H9 (cell line): ENCODE results near the gene SIX1. TPM values are rescaled to one million over a fixed set of nuclear protein-coding genes. Genes with fewer than 3 reads are reported as not detected.

Experiments used
- DNase-seq: peaks from one replicate; pipeline ENCODE4 v3.0.0-alpha.2; 2017
- H2AFZ ChIP-seq: one replicate; pipeline ENCODE4 v1.6.1; 2013; ENCODE audit warnings: mild to moderate bottlenecking, low read length, control low read depth, moderate library complexity
- H2AK5ac ChIP-seq: 2 replicates; pipeline ENCODE4 v1.6.1; 2013; ENCODE audit warnings: low read length, control low read depth, mixed read lengths; ENCODE audit not compliant: insufficient read length
- H2BK120ac ChIP-seq: one replicate; pipeline ENCODE4 v1.6.1; 2013; ENCODE audit warnings: low read depth, mild to moderate bottlenecking, low read length, control low read depth, inconsistent platforms; ENCODE audit not compliant: poor library complexity, severe bottlenecking
- H2BK12ac ChIP-seq: 2 replicates; pipeline ENCODE4 v1.6.1; 2013; ENCODE audit warnings: low read length, control low read depth, mixed read lengths, low read depth; ENCODE audit not compliant: insufficient read length
- H2BK15ac ChIP-seq: 2 replicates; pipeline ENCODE4 v1.6.1; 2013; ENCODE audit warnings: low read depth, low read length, control low read depth
- H2BK20ac ChIP-seq: one replicate; pipeline ENCODE4 v1.6.1; 2013; ENCODE audit warnings: low read depth, mild to moderate bottlenecking, low read length, control low read depth, inconsistent platforms; ENCODE audit not compliant: poor library complexity, severe bottlenecking
- H2BK5ac ChIP-seq: 2 replicates; pipeline ENCODE4 v1.6.1; 2013; ENCODE audit warnings: low read length, control low read depth, mixed read lengths; ENCODE audit not compliant: insufficient read length
- H3K14ac ChIP-seq: 2 replicates; pipeline ENCODE4 v1.6.1; 2013; ENCODE audit warnings: low read length, control low read depth; ENCODE audit not compliant: insufficient read depth
- H3K18ac ChIP-seq: 2 replicates; pipeline ENCODE4 v1.6.1; 2013; ENCODE audit warnings: low read depth, mild to moderate bottlenecking, mixed read lengths, low read length, control low read depth; ENCODE audit not compliant: insufficient read length
- H3K23ac ChIP-seq: 2 replicates; pipeline ENCODE4 v1.6.1; 2013; ENCODE audit warnings: low read length, control low read depth, mixed read lengths, low read depth; ENCODE audit not compliant: insufficient read length
- H3K23me2 ChIP-seq: 2 replicates; pipeline ENCODE4 v1.6.1; 2013; ENCODE audit warnings: low read depth, mild to moderate bottlenecking, mixed read lengths, low read length, control low read depth; ENCODE audit not compliant: insufficient read length, poor library complexity, severe bottlenecking
- H3K27ac ChIP-seq: 2 replicates; pipeline ENCODE4 v1.5.1; 2013; ENCODE audit warnings: low read length, control low read depth, mixed read lengths, low read depth; ENCODE audit not compliant: insufficient read length
- H3K27me3 ChIP-seq: 2 replicates; pipeline ENCODE4 v1.6.1; 2013; ENCODE audit warnings: low read length, control low read depth, inconsistent platforms; ENCODE audit not compliant: insufficient read depth
- H3K4ac ChIP-seq: 2 replicates; pipeline ENCODE4 v1.6.1; 2013; ENCODE audit warnings: low read depth, mild to moderate bottlenecking, control low read depth, inconsistent platforms, low read length, moderate library complexity
- H3K4me1 ChIP-seq: 2 replicates; pipeline ENCODE4 v1.6.1; 2013; ENCODE audit warnings: low read length, control low read depth, inconsistent platforms; ENCODE audit not compliant: insufficient read depth
- H3K4me2 ChIP-seq: 2 replicates; pipeline ENCODE4 v1.6.1; 2013; ENCODE audit warnings: low read length, control low read depth, mixed read lengths; ENCODE audit not compliant: insufficient read length, insufficient read depth
- H3K56ac ChIP-seq: 2 replicates; pipeline ENCODE4 v1.6.1; 2013; ENCODE audit warnings: low read depth, mild to moderate bottlenecking, mixed read lengths, low read length, control low read depth; ENCODE audit not compliant: insufficient read length
- H3K79me1 ChIP-seq: 2 replicates; pipeline ENCODE4 v1.6.1; 2013; ENCODE audit warnings: low read depth, mild to moderate bottlenecking, moderate library complexity, low read length, control low read depth, inconsistent platforms; ENCODE audit not compliant: insufficient read depth, poor library complexity, severe bottlenecking
- H3K79me2 ChIP-seq: 2 replicates; pipeline ENCODE4 v1.6.1; 2013; ENCODE audit warnings: low read length, control low read depth, inconsistent platforms; ENCODE audit not compliant: insufficient read depth
- H3K9ac ChIP-seq: 2 replicates; pipeline ENCODE4 v1.6.1; 2013; ENCODE audit warnings: low read length, control low read depth, mixed read lengths; ENCODE audit not compliant: insufficient read length; ENCODE audit errors: extremely low read depth
- H3K9me3 ChIP-seq: one replicate; pipeline ENCODE4 v1.6.1; 2013; ENCODE audit warnings: low read depth, low read length, inconsistent platforms; ENCODE audit not compliant: control insufficient read depth
- H3T11ph ChIP-seq: one replicate; pipeline ENCODE4 v1.6.1; 2013; ENCODE audit warnings: mild to moderate bottlenecking, low read length, control low read depth, inconsistent platforms
- H4K20me1 ChIP-seq: one replicate; pipeline ENCODE4 v1.6.1; 2013; ENCODE audit not compliant: control insufficient read depth, insufficient read length, insufficient read depth
- H4K5ac ChIP-seq: 2 replicates; pipeline ENCODE4 v1.6.1; 2013; ENCODE audit warnings: low read depth, mild to moderate bottlenecking, mixed read lengths, low read length, control low read depth; ENCODE audit not compliant: insufficient read length
- H4K8ac ChIP-seq: replicated peaks from 2 replicates; pipeline ENCODE4 v1.6.1; 2013; ENCODE audit warnings: low read length, control low read depth, mixed read lengths, low read depth; ENCODE audit not compliant: insufficient read length
- H4K91ac ChIP-seq: 2 replicates; pipeline ENCODE4 v1.6.1; 2013; ENCODE audit warnings: low read depth, mild to moderate bottlenecking, moderate library complexity, mixed read lengths, low read length, control low read depth; ENCODE audit not compliant: insufficient read length
- H3K27ac Mint-ChIP-seq, 3 experiments: 2 replicates in 2 of 3; 3 replicates in 1 of 3; pipeline ENCODE4 v1.8.0; 2020 to 2021; ENCODE audit warnings: mixed read lengths in 3 of 3, mild to moderate bottlenecking in 1 of 3, moderate library complexity in 1 of 3
- H3K27me3 Mint-ChIP-seq: 2 replicates; pipeline ENCODE4 v1.8.0; 2021; ENCODE audit warnings: low read depth, mild to moderate bottlenecking, moderate library complexity, mixed read lengths
- H3K36me3 Mint-ChIP-seq, 3 experiments: 2 replicates in 2 of 3; 3 replicates in 1 of 3; pipeline ENCODE4 v1.8.0; 2020 to 2021; ENCODE audit warnings: low read depth in 3 of 3, mixed read lengths in 3 of 3; ENCODE audit not compliant: insufficient read depth in 1 of 3
- H3K4me1 Mint-ChIP-seq, 2 experiments: 2 replicates each; pipeline ENCODE4 v1.8.0; 2020; ENCODE audit warnings: mixed read lengths in 2 of 2
- H3K4me3 Mint-ChIP-seq, 2 experiments: 2 replicates in 1 of 2; 3 replicates in 1 of 2; pipeline ENCODE4 v1.8.0; 2020 to 2021; ENCODE audit warnings: mild to moderate bottlenecking in 2 of 2, mixed read lengths in 2 of 2, moderate library complexity in 1 of 2
- H3K9me3 Mint-ChIP-seq, 2 experiments: 2 replicates in 1 of 2; 3 replicates in 1 of 2; pipeline ENCODE4 v1.8.0; 2020; ENCODE audit warnings: mild to moderate bottlenecking in 2 of 2, mixed read lengths in 2 of 2, moderate library complexity in 1 of 2
- WGBS: extraction: QIAGEN DNeasy Blood & Tissue Kit; methylation state at CpG from one replicate; pipeline ENCODE4 v1.1.7; 2013; ENCODE audit warnings: missing lambda C conversion rate, low lambda C conversion rate, mixed read lengths; ENCODE audit not compliant: insufficient read length; ENCODE audit errors: extremely low coverage; 5-methylcytosine and 5-hydroxymethylcytosine counted together
- total RNA-seq: library from RNA; stranded (reverse); gene quantifications from 2 replicates; pipeline ENCODE4 v1.2.1, GENCODE V29; 2021
- TF ChIP-seq, protein P1 (sequence below): fragments of 200-600 bp; sonication (generic); conservative IDR thresholded peaks from 3 replicates; pipeline ENCODE4 v1.8.0; 2021; ENCODE audit warnings: antibody characterized with exemption, mild to moderate bottlenecking

Gene SIX1
- total RNA-seq, 1 experiment from 2014 or later = 0.17 TPM

DNA sequence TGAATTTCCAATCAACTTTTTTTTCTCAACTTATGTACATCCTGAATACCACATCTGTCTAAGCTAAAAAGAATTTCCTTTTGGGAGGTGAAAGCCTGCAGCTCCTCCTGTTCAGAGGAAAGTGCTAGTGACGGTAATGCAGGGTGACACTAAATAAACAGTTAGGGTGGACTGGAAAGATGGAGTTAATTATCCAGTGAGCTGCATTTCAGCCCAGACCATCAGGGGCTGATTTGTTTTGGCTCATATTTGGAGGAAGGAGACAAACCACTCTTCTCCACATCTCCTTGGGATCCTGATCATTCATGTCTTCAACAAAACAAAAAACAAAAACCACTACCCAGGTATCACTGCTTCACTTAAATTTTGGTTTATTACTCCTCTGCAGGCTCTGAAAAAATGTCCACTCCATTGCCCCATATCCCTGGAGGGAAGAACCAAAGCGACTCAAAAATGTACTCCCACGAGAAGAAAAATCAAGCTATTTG lies 5.1 kb upstream of the SIX1 start:
- Histone ChIP-seq H3K14ac (no peak overlapping the region), H2BK5ac (no peak overlapping the region), H3K4me1 (peaks cover 8% of the 10 kb centered on the region), H4K91ac (no peak overlapping the region), H3K4me2 (no peak overlapping the region), H4K5ac (no peak overlapping the region), H3K18ac (no peak overlapping the region), H3K27ac (no peak overlapping the region), H3T11ph (no peak overlapping the region), H4K20me1 (peaks cover 2% of the 10 kb centered on the region), H3K4ac (no peak overlapping the region), H3K9ac (no peak overlapping the region), H2BK20ac (no peak overlapping the region), H2BK12ac (no peak overlapping the region), H3K79me2 (no peaks in the 10 kb centered on the region), H3K9me3 (no peaks in the 10 kb centered on the region), H2BK15ac (no peak overlapping the region), H3K56ac (no peak overlapping the region), H2BK120ac (no peak overlapping the region), H3K79me1 (no peaks in the 10 kb centered on the region), H3K23me2 (peaks cover 37% of the 10 kb centered on the region), H3K23ac (no peak overlapping the region), H3K27me3 (peaks cover 94% of the 10 kb centered on the region), H4K8ac (no peak overlapping the region), H2AK5ac (no peak overlapping the region), H2AFZ (no peak overlapping the region)
- no peak overlapping the region for H3K27ac Mint-ChIP-seq
- no peaks in the 10 kb centered on the region; a peak in 2 of 5 replicates for H3K9me3 Mint-ChIP-seq
- DNase-seq = no peak
- peak overlapping the region in 1 of 2 experiments; percentile 80; a peak in 2 of 5 replicates for H3K4me3 Mint-ChIP-seq
- TF ChIP-seq, protein P1, sequence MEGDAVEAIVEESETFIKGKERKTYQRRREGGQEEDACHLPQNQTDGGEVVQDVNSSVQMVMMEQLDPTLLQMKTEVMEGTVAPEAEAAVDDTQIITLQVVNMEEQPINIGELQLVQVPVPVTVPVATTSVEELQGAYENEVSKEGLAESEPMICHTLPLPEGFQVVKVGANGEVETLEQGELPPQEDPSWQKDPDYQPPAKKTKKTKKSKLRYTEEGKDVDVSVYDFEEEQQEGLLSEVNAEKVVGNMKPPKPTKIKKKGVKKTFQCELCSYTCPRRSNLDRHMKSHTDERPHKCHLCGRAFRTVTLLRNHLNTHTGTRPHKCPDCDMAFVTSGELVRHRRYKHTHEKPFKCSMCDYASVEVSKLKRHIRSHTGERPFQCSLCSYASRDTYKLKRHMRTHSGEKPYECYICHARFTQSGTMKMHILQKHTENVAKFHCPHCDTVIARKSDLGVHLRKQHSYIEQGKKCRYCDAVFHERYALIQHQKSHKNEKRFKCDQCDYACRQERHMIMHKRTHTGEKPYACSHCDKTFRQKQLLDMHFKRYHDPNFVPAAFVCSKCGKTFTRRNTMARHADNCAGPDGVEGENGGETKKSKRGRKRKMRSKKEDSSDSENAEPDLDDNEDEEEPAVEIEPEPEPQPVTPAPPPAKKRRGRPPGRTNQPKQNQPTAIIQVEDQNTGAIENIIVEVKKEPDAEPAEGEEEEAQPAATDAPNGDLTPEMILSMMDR = no peak
- WGBS = no CpG with 5 or more reads among the region's 3 CpGs
- H3K27me3 Mint-ChIP-seq = peaks cover 100% of the 10 kb centered on the region
- H3K36me3 Mint-ChIP-seq = no peaks in the 10 kb centered on the region; a peak in 1 of 7 replicates
- peaks cover 58 to 79% of the 10 kb centered on the region in 2 experiments for H3K4me1 Mint-ChIP-seq
